DND-41 (cell line): Measurements from ENCODE around the gene PROCR.

Experiments
- EZH2 ChIP-seq: IDR thresholded peaks from 3 replicates; pipeline ENCODE4 v1.6.1; 2012; ENCODE audit warnings: borderline replicate concordance, low read depth, mild to moderate bottlenecking, moderate library complexity, low read length, inconsistent platforms; ENCODE audit not compliant: severe bottlenecking
- TF ChIP-seq, protein P1 (sequence below): IDR thresholded peaks from 2 replicates; pipeline ENCODE4 v1.5.1; 2012; ENCODE audit warnings: borderline replicate concordance, low read length, moderate library complexity, mild to moderate bottlenecking; ENCODE audit not compliant: poor library complexity, severe bottlenecking; ENCODE audit errors: extremely low read depth

DNA sequence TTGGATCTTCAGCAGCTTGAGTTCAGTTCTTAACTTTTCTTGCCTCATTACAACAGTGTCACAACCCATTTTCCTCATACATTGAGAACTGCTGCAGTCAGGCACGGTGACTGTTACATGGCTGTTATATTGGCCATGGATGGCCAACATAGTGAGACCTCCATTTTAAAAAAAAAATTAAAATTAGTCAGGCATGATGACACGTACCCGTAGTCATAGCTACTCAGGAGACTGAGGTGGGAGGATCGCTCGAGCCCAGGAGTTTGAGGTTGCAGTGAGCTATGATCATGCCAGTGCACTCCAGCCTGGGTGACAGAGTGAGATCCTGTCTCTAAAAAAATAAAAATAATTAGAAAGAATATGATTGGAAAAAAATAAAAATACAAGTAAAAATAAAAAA is 44.7 kb downstream of the PROCR start:
- TF ChIP-seq, protein P1, sequence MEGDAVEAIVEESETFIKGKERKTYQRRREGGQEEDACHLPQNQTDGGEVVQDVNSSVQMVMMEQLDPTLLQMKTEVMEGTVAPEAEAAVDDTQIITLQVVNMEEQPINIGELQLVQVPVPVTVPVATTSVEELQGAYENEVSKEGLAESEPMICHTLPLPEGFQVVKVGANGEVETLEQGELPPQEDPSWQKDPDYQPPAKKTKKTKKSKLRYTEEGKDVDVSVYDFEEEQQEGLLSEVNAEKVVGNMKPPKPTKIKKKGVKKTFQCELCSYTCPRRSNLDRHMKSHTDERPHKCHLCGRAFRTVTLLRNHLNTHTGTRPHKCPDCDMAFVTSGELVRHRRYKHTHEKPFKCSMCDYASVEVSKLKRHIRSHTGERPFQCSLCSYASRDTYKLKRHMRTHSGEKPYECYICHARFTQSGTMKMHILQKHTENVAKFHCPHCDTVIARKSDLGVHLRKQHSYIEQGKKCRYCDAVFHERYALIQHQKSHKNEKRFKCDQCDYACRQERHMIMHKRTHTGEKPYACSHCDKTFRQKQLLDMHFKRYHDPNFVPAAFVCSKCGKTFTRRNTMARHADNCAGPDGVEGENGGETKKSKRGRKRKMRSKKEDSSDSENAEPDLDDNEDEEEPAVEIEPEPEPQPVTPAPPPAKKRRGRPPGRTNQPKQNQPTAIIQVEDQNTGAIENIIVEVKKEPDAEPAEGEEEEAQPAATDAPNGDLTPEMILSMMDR = no peak
- no peak for TF ChIP-seq EZH2
